Endodermal cell (in vitro differentiated cells): ENCODE measurements around the gene TBC1D20. TPM values are rescaled to one million over a fixed set of nuclear protein-coding genes. Genes with fewer than 3 reads are reported as not detected.
"Not testable (repeated sequence)": the region's sequence is repeated elsewhere in the genome, so short reads cannot be mapped to it uniquely, and the experiment has no call there.

Source experiments
- DNase-seq: peaks from one replicate; pipeline ENCODE4 v3.0.0-alpha.2; 2017
- H3K27ac ChIP-seq: 2 replicates; pipeline ENCODE4 v1.5.1; 2013; ENCODE audit warnings: mild to moderate bottlenecking, low read depth, low read length, moderate library complexity
- H3K27me3 ChIP-seq: 2 replicates; pipeline ENCODE4 v1.6.1; 2013; ENCODE audit warnings: mild to moderate bottlenecking, low read length, moderate library complexity; ENCODE audit not compliant: insufficient read depth, control insufficient read depth, poor library complexity, severe bottlenecking
- H3K36me3 ChIP-seq: 2 replicates; pipeline ENCODE4 v1.7.0; 2013; ENCODE audit warnings: mild to moderate bottlenecking, low read length, moderate library complexity; ENCODE audit not compliant: control insufficient read depth, insufficient read depth
- H3K4me1 ChIP-seq: one replicate; pipeline ENCODE4 v1.7.0; 2013; ENCODE audit warnings: low read length; ENCODE audit not compliant: control insufficient read depth, insufficient read depth
- H3K4me3 ChIP-seq: 2 replicates; pipeline ENCODE4 v1.5.1; 2013; ENCODE audit warnings: mild to moderate bottlenecking, low read length, moderate library complexity
- H3K9ac ChIP-seq: 2 replicates; pipeline ENCODE4 v1.6.1; 2013; ENCODE audit warnings: mild to moderate bottlenecking, low read length, moderate library complexity; ENCODE audit not compliant: poor library complexity, severe bottlenecking; ENCODE audit errors: extremely low read depth
- H3K9me3 ChIP-seq: 2 replicates; pipeline ENCODE4 v1.6.1; 2013; ENCODE audit warnings: mild to moderate bottlenecking, low read length, moderate library complexity; ENCODE audit not compliant: control insufficient read depth
- H3K27ac Mint-ChIP-seq: 2 replicates; pipeline ENCODE4 v1.8.0; 2020; ENCODE audit warnings: mixed read lengths
- H3K27me3 Mint-ChIP-seq: 2 replicates; pipeline ENCODE4 v1.8.0; 2021; ENCODE audit warnings: mild to moderate bottlenecking, mixed read lengths; ENCODE audit not compliant: insufficient read depth
- H3K36me3 Mint-ChIP-seq: 2 replicates; pipeline ENCODE4 v1.8.0; 2020; ENCODE audit warnings: low read depth, mixed read lengths
- H3K4me1 Mint-ChIP-seq: 2 replicates; pipeline ENCODE4 v1.8.0; 2020; ENCODE audit warnings: mixed read lengths
- H3K4me3 Mint-ChIP-seq: 2 replicates; pipeline ENCODE4 v1.8.0; 2020; ENCODE audit warnings: mild to moderate bottlenecking, moderate library complexity, mixed read lengths
- H3K9me3 Mint-ChIP-seq: 2 replicates; pipeline ENCODE4 v1.8.0; 2020; ENCODE audit warnings: mild to moderate bottlenecking, mixed read lengths
- CTCF ChIP-seq: fragments of 200-600 bp; sonication (generic); conservative IDR thresholded peaks from 2 replicates; pipeline ENCODE4 v1.5.0; 2021; ENCODE audit warnings: antibody characterized with exemption, mild to moderate bottlenecking
- WGBS, 2 experiments: methylation state at CpG; one replicate each; pipeline versions ENCODE4 v1.1.5 to v1.1.7; 2013; ENCODE audit warnings: missing lambda C conversion rate in 2 of 2, mixed read lengths in 1 of 2; ENCODE audit not compliant: insufficient coverage in 1 of 2, insufficient read length in 1 of 2; 5-methylcytosine and 5-hydroxymethylcytosine counted together
- total RNA-seq, 2 donors: library from RNA; stranded (reverse); fragmentation: NEBNext Ultra II Directional in 1 of 2; extraction: Animal tissue kit (Norgen Biotek cat#: 25700) in 1 of 2; gene quantifications; 2 replicates in 1 of 2; 3 replicates in 1 of 2; pipeline ENCODE4 v1.2.1, GENCODE V29; 2021

The TBC1D20 gene
- total RNA-seq, 2 donors from 2014 or later, result 24.9 to 28.0 TPM

GRCh38 chr20:388034-388994 is 74.0 kb downstream of the TBC1D20 start:
- TF ChIP-seq CTCF, result no peak
- WGBS, 2 experiments, result 91 to 93% methylated on average over 15 to 21 of the region's 21 CpGs
- Mint-ChIP-seq H3K27ac (no peak overlapping the region), H3K4me1 (peaks cover 10% of the 10 kb centered on the region), H3K4me3 (no peak overlapping the region), H3K27me3 (peaks cover 8% of the 10 kb centered on the region), H3K9me3 (no peaks in the 10 kb centered on the region), H3K36me3 (peaks cover 5% of the 10 kb centered on the region)
- Histone ChIP-seq H3K9ac (no peak overlapping the region), H3K9me3 (no peaks in the 10 kb centered on the region), H3K36me3 (no peaks in the 10 kb centered on the region), H3K4me3 (no peak overlapping the region), H3K27me3 (no peaks in the 10 kb centered on the region), H3K4me1 (no peaks in the 10 kb centered on the region), H3K27ac (no peak overlapping the region)
- no peak for DNase-seq

- WGBS, 2 experiments, result 80 to 90% methylated on average over 1 to 3 of the region's 3 CpGs
Observed at GRCh38 chr20:387520-387919, 74.8 kb downstream of the TBC1D20 start.

GRCh38 chr20:386634-387033 is 75.7 kb downstream of the TBC1D20 start:
- not testable (repeated sequence) for H3K36me3 ChIP-seq, H3K9me3 ChIP-seq, H3K4me3 Mint-ChIP-seq, DNase-seq, H3K9me3 Mint-ChIP-seq, H3K36me3 Mint-ChIP-seq, H3K27ac ChIP-seq, H3K4me1 Mint-ChIP-seq, H3K4me1 ChIP-seq, H3K27ac Mint-ChIP-seq, H3K9ac ChIP-seq, H3K4me3 ChIP-seq
- peaks cover 22% of the 10 kb centered on the region for H3K27me3 Mint-ChIP-seq
- WGBS, 2 experiments, result 91 to 93% methylated on average over 4 to 8 of the region's 8 CpGs
- H3K27me3 ChIP-seq, result peaks cover 13% of the 10 kb centered on the region

More at GRCh38 chr20:387520-387919, 74.8 kb downstream of the TBC1D20 start:
- Histone ChIP-seq H3K27ac (no peak overlapping the region), H3K36me3 (no peaks in the 10 kb centered on the region), H3K4me1 (no peaks in the 10 kb centered on the region), H3K9me3 (no peaks in the 10 kb centered on the region), H3K4me3 (no peak overlapping the region), H3K27me3 (peaks cover 7% of the 10 kb centered on the region), H3K9ac (no peak overlapping the region)
- Mint-ChIP-seq H3K36me3 (peaks cover 5% of the 10 kb centered on the region), H3K4me1 (peaks cover 10% of the 10 kb centered on the region), H3K9me3 (no peaks in the 10 kb centered on the region), H3K27ac (no peak overlapping the region), H3K4me3 (no peak overlapping the region), H3K27me3 (peaks cover 15% of the 10 kb centered on the region)
- no peak for TF ChIP-seq CTCF
- no peak for DNase-seq

Other genes with a start within 250 kb of the TBC1D20 start
- gene DEFB129, start 235.3 kb downstream of the TBC1D20 start, total RNA-seq, result not detected
- gene DEFB132, start 204.8 kb downstream of the TBC1D20 start, total RNA-seq, result not detected
- gene C20orf96, start 171.8 kb downstream of the TBC1D20 start, total RNA-seq, result 10 to 100 TPM; 21.8 to 29.4 TPM
- gene ZCCHC3, start 165.0 kb downstream of the TBC1D20 start, total RNA-seq, result 10 to 100 TPM; 39.5 to 46.1 TPM
- gene SOX12, start 137.0 kb downstream of the TBC1D20 start, total RNA-seq, result 10 to 100 TPM; 71.4 to 81.7 TPM
- 10 to 100 TPM; 24.7 to 38.4 TPM for gene NRSN2, start 115.4 kb downstream of the TBC1D20 start, total RNA-seq
- gene TRIB3, start 81.8 kb downstream of the TBC1D20 start, total RNA-seq, result 1 to 10 TPM; 4.0 TPM
- 10 to 100 TPM; 61.7 to 63.7 TPM for gene RBCK1, start 54.2 kb downstream of the TBC1D20 start, total RNA-seq
- 100 to 1,000 TPM; 202 to 239 TPM for gene CSNK2A1, start 81.3 kb upstream of the TBC1D20 start, total RNA-seq
- 1 to 10 TPM; 1.9 to 2.2 TPM for gene TCF15, start 147.8 kb upstream of the TBC1D20 start, total RNA-seq
- gene SRXN1, start 190.7 kb upstream of the TBC1D20 start, total RNA-seq, result 10 to 100 TPM in 1 of 2 donors, 1 to 10 TPM in 1; 9.7 to 19.3 TPM
- not detected for gene SCRT2, start 213.3 kb upstream of the TBC1D20 start, total RNA-seq